Coronary artery (tissue), 2 donors: ENCODE measurements around the gene LBH.

Source experiments
- DNase-seq: peaks from one replicate; pipeline ENCODE4 v3.0.0-alpha.2; 2017; ENCODE audit warnings: low spot score
- H3K27ac ChIP-seq, 2 donors: fragments of 200-600 bp; sonication (generic); one replicate each; pipeline ENCODE4 v1.5.1; 2016 to 2019
- H3K4me3 ChIP-seq: fragments of 200-600 bp; sonication (generic); 2 replicates; pipeline ENCODE4 v1.5.1; 2016; ENCODE audit warnings: mild to moderate bottlenecking, moderate library complexity
- CTCF ChIP-seq: fragments of 200-600 bp; sonication (generic); IDR thresholded peaks from one replicate; pipeline ENCODE4 v1.5.1; 2019; ENCODE audit warnings: antibody characterized with exemption

LBH gene

GRCh38 chr2:30273574-30273929 lies 42.2 kb downstream of the LBH start:
- Histone ChIP-seq H3K4me3 (no peak overlapping the region), H3K27ac (peak overlapping the region in 1 of 2 donors; percentile 61)
- TF ChIP-seq CTCF: no peak
- no peak for DNase-seq

GRCh38 chr2:30275256-30275655 lies 43.9 kb downstream of the LBH start:
- TF ChIP-seq CTCF: no peak
- Histone ChIP-seq H3K27ac (peak overlapping the region; percentile 59 to 84), H3K4me3 (no peak overlapping the region)
- no peak for DNase-seq

GRCh38 chr2:30276455-30276911 lies 45.1 kb downstream of the LBH start:
- no peak for DNase-seq
- H3K4me3 ChIP-seq: no peak overlapping the region
- no peak for TF ChIP-seq CTCF
- H3K27ac ChIP-seq: peak overlapping the region in 1 of 2 donors; percentile 39

GRCh38 chr2:30277582-30277981 lies 46.2 kb downstream of the LBH start:
- Histone ChIP-seq H3K4me3 (no peak overlapping the region), H3K27ac (no peak overlapping the region)
- no peak for TF ChIP-seq CTCF
- DNase-seq: no peak

- H3K27ac ChIP-seq: no peak overlapping the region
- no peak for TF ChIP-seq CTCF
- H3K4me3 ChIP-seq: no peak overlapping the region
Observed at GRCh38 chr2:30278419-30278818, 47.1 kb downstream of the LBH start.

GRCh38 chr2:30280596-30281434 lies 49.5 kb downstream of the LBH start:
- H3K27ac ChIP-seq: no peak overlapping the region
- peak; percentile 26 for DNase-seq

More at GRCh38 chr2:30278419-30278818, 47.1 kb downstream of the LBH start:
- no peak for DNase-seq

More at GRCh38 chr2:30280596-30281434, 49.5 kb downstream of the LBH start:
- no peak for TF ChIP-seq CTCF
- H3K4me3 ChIP-seq: no peak overlapping the region
